22Rv1 (cell line): ENCODE results near the gene DPEP1.

Experiments
- CTCF ChIP-seq: fragments of 450-650 bp; IDR thresholded peaks from 2 replicates; pipeline ENCODE4 v1.5.1; 2017; ENCODE audit warnings: mild to moderate bottlenecking
- ZFX ChIP-seq: fragments of 450-650 bp; IDR thresholded peaks from 2 replicates; pipeline ENCODE4 v1.6.1; 2017; ENCODE audit warnings: antibody characterized with exemption, borderline replicate concordance

- TF ChIP-seq CTCF (no peak), ZFX (no peak)
Observed at GRCh38 chr16:89586853-89587252, 26.6 kb upstream of the DPEP1 start.
